WTC11 (cell line): Measurements from ENCODE around the gene CATSPERE.

Experiments used
- ATF3 ChIP-seq: sonication (generic); formaldehyde crosslinking; conservative IDR thresholded peaks from 2 replicates; pipeline ENCODE4 v1.8.1; 2022; ENCODE audit warnings: mild to moderate bottlenecking, missing genetic modification reagents
- CTCF ChIP-seq: fragments of 200-600 bp; IDR thresholded peaks from 2 replicates; pipeline ENCODE4 v1.8.0; 2022; ENCODE audit warnings: antibody characterized with exemption
- ELF4 ChIP-seq: sonication (generic); formaldehyde crosslinking; IDR thresholded peaks from 2 replicates; pipeline ENCODE4 v1.8.1; 2022; ENCODE audit warnings: low read depth, mild to moderate bottlenecking, moderate library complexity, missing genetic modification reagents
- MXD4 ChIP-seq: fragments of 250-450 bp; sonication (Bioruptor Pico); IDR thresholded peaks from 2 replicates; pipeline ENCODE4 v1.8.0; 2021; ENCODE audit warnings: mild to moderate bottlenecking, moderate library complexity, borderline replicate concordance
- TCF7 ChIP-seq: sonication (generic); formaldehyde crosslinking; IDR thresholded peaks from 2 replicates; pipeline ENCODE4 v1.8.0; 2022; ENCODE audit warnings: mild to moderate bottlenecking, low read depth, missing genetic modification reagents, moderate library complexity
- ZNF121 ChIP-seq: sonication (generic); formaldehyde crosslinking; IDR thresholded peaks from 2 replicates; pipeline ENCODE4 v1.8.0; 2023; ENCODE audit warnings: missing genetic modification reagents

GRCh38 chr1:244442850-244443249 lies 18.2 kb upstream of the CATSPERE start:
- no peak for TF ChIP-seq ELF4 (CRISPR knock-in tag)
- TF ChIP-seq CTCF, result no peak
- TF ChIP-seq TCF7 (CRISPR knock-in tag), result no peak
- TF ChIP-seq ZNF121, result no peak
- TF ChIP-seq MXD4 (CRISPR knock-in tag), result no peak
- no peak for TF ChIP-seq ATF3
